Loucy (cell line): Measurements from ENCODE around the gene PDE3B.
"Not testable (repeated sequence)": the region's sequence is repeated elsewhere in the genome, so short reads cannot be mapped to it uniquely, and the experiment has no call there.

Experiments used
- H2AFZ ChIP-seq: fragments of 200-600 bp; sonication (generic); 2 replicates; pipeline ENCODE4 v1.6.0; 2016; ENCODE audit warnings: antibody characterized with exemption, mild to moderate bottlenecking, low read length, moderate library complexity
- H3F3A ChIP-seq: fragments of 200-600 bp; 2 replicates; pipeline ENCODE4 v1.6.0; 2016; ENCODE audit warnings: antibody characterized with exemption, low read depth, mild to moderate bottlenecking
- H3K27me3 ChIP-seq: fragments of 200-600 bp; sonication (generic); 2 replicates; pipeline ENCODE4 v1.6.1; 2014; ENCODE audit warnings: low read length, mild to moderate bottlenecking; ENCODE audit not compliant: insufficient read depth, poor library complexity, severe bottlenecking
- H3K36me3 ChIP-seq: fragments of 200-600 bp; sonication (generic); 2 replicates; pipeline ENCODE4 v1.6.1; 2016; ENCODE audit warnings: low read length; ENCODE audit not compliant: insufficient read depth
- H3K4me1 ChIP-seq: fragments of 200-600 bp; sonication (generic); 2 replicates; pipeline ENCODE4 v1.5.1; 2014; ENCODE audit warnings: low read length, mild to moderate bottlenecking; ENCODE audit not compliant: insufficient read depth, poor library complexity, severe bottlenecking
- H3K4me2 ChIP-seq: fragments of 200-600 bp; sonication (generic); 2 replicates; pipeline ENCODE4 v1.6.0; 2014; ENCODE audit warnings: antibody characterized with exemption, low read length, low read depth, mild to moderate bottlenecking; ENCODE audit not compliant: poor library complexity, severe bottlenecking
- H3K4me3 ChIP-seq: fragments of 200-600 bp; sonication (generic); 2 replicates; pipeline ENCODE4 v1.5.1; 2014; ENCODE audit warnings: low read length, mild to moderate bottlenecking, mixed read lengths; ENCODE audit not compliant: poor library complexity, severe bottlenecking
- H3K79me2 ChIP-seq: fragments of 200-600 bp; sonication (generic); 2 replicates; pipeline ENCODE4 v1.6.1; 2014; ENCODE audit warnings: low read length; ENCODE audit not compliant: insufficient read depth
- H3K9ac ChIP-seq: fragments of 200-600 bp; sonication (generic); 2 replicates; pipeline ENCODE4 v1.6.0; 2014; ENCODE audit warnings: mild to moderate bottlenecking, low read depth, low read length, moderate library complexity; ENCODE audit not compliant: poor library complexity, severe bottlenecking
- H3K9me2 ChIP-seq: fragments of 200-600 bp; sonication (generic); replicated peaks from 2 replicates; pipeline ENCODE4 v1.6.1; 2016; ENCODE audit warnings: low read depth, low read length, mixed read lengths
- H3K9me3 ChIP-seq: fragments of 200-600 bp; sonication (generic); 2 replicates; pipeline ENCODE4 v1.6.1; 2014; ENCODE audit warnings: mild to moderate bottlenecking, antibody characterized with exemption, low read length, low read depth; ENCODE audit not compliant: insufficient read depth
- H4K20me1 ChIP-seq: fragments of 200-600 bp; sonication (generic); 2 replicates; pipeline ENCODE4 v1.6.0; 2014; ENCODE audit warnings: antibody characterized with exemption, low read length, mild to moderate bottlenecking; ENCODE audit not compliant: insufficient read depth, poor library complexity, severe bottlenecking
- EZH2phosphoT487 ChIP-seq: fragments of 200-600 bp; IDR thresholded peaks from 2 replicates; pipeline ENCODE4 v1.6.1; 2018; ENCODE audit warnings: antibody characterized with exemption, mild to moderate bottlenecking, moderate library complexity, borderline replicate concordance
- TF ChIP-seq, protein P1 (sequence below): fragments of 200-600 bp; sonication (generic); conservative IDR thresholded peaks from 2 replicates; pipeline ENCODE4 v1.5.1; 2014; ENCODE audit warnings: mild to moderate bottlenecking, antibody characterized with exemption, low read length

Gene PDE3B

DNA sequence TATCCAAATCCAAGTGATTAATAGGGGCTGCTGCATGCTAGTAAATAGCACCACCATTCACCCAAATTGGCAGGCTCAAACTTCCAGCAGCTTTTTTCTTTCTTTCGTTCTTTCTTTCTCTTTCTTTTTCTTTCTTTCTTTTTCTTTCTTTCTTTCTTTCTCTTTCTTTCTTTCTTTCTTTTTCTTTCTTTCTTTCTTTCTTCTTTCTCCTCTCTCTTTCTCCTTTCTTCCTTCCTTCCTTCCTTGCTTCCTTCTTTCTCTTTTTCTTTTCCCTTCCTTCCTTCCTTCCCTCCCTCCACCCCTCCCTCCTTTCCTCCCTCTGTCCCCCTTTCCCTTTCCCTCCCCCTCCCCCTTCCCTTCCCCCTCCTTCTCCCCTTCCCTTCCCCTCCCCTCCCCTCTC is 81.5 kb downstream of the PDE3B start:
- Histone ChIP-seq H3K27me3 (no peaks in the 10 kb centered on the region), H3K9me3 (no peaks in the 10 kb centered on the region), H3K4me1 (peaks cover 10% of the 10 kb centered on the region), H3K4me2 (no peak overlapping the region), H2AFZ (no peak overlapping the region), H3K4me3 (no peak overlapping the region), H3K36me3 (no peaks in the 10 kb centered on the region), H3K9me2 (no peaks in the 10 kb centered on the region), H3F3A (no peaks in the 10 kb centered on the region), H3K79me2 (peaks cover 53% of the 10 kb centered on the region), H4K20me1 (peaks cover 6% of the 10 kb centered on the region), H3K9ac (no peak overlapping the region)
- no peak for TF ChIP-seq EZH2phosphoT487
- TF ChIP-seq, protein P1, sequence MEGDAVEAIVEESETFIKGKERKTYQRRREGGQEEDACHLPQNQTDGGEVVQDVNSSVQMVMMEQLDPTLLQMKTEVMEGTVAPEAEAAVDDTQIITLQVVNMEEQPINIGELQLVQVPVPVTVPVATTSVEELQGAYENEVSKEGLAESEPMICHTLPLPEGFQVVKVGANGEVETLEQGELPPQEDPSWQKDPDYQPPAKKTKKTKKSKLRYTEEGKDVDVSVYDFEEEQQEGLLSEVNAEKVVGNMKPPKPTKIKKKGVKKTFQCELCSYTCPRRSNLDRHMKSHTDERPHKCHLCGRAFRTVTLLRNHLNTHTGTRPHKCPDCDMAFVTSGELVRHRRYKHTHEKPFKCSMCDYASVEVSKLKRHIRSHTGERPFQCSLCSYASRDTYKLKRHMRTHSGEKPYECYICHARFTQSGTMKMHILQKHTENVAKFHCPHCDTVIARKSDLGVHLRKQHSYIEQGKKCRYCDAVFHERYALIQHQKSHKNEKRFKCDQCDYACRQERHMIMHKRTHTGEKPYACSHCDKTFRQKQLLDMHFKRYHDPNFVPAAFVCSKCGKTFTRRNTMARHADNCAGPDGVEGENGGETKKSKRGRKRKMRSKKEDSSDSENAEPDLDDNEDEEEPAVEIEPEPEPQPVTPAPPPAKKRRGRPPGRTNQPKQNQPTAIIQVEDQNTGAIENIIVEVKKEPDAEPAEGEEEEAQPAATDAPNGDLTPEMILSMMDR = no peak

DNA sequence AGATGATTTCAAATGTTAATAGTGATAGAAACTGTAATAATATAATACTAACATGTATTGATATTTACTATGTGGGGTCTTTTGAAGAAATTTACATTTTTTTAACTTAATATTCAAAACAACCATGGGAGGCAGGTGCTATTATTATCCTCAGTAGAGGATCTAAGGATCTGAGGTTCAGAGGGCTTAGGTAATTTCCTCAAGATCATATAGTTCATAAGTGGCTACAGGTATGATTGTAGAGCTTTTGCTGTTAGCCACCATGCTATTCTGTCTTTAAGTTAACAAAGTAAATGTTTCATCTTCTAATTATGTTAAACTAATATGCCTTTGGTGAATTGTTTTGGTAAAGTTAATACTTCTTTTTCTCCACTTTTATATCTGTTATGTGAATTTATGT is 83.6 kb downstream of the PDE3B start:
- Histone ChIP-seq H2AFZ (no peak overlapping the region), H3K9ac (no peak overlapping the region), H4K20me1 (peaks cover 6% of the 10 kb centered on the region), H3K9me3 (no peaks in the 10 kb centered on the region), H3K4me2 (no peak overlapping the region), H3F3A (no peaks in the 10 kb centered on the region), H3K4me1 (peaks cover 13% of the 10 kb centered on the region), H3K27me3 (no peaks in the 10 kb centered on the region), H3K4me3 (no peak overlapping the region), H3K79me2 (peaks cover 68% of the 10 kb centered on the region), H3K9me2 (no peaks in the 10 kb centered on the region), H3K36me3 (no peaks in the 10 kb centered on the region)
- TF ChIP-seq, protein P1 = no peak
- no peak for TF ChIP-seq EZH2phosphoT487

DNA sequence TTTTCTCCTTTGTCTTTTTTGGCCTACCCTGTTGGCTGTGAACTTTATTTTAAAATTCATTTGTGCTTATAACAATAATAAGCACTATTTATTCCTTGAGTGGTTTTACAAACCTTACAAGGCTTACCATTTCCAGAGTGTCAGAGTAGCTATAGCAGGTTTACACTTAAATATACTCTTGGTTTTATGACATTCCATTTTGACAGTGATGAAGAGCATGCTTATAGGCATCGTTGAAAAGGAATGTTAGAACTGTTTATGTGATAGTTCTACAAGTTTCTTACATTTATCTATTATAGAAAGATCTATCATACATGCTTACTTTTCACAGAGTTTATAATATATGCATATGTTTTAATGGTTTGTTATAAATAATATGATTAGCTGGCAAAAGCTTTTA is 84.1 kb downstream of the PDE3B start:
- Histone ChIP-seq H3K4me3 (no peak overlapping the region), H3F3A (no peaks in the 10 kb centered on the region), H3K9me2 (no peaks in the 10 kb centered on the region), H4K20me1 (peaks cover 6% of the 10 kb centered on the region), H3K9me3 (no peaks in the 10 kb centered on the region), H3K36me3 (no peaks in the 10 kb centered on the region), H3K9ac (no peak overlapping the region), H3K27me3 (no peaks in the 10 kb centered on the region), H3K4me1 (peaks cover 18% of the 10 kb centered on the region), H2AFZ (no peak overlapping the region), H3K79me2 (peaks cover 73% of the 10 kb centered on the region), H3K4me2 (no peak overlapping the region)
- TF ChIP-seq, protein P1 = no peak
- TF ChIP-seq EZH2phosphoT487 = no peak

DNA sequence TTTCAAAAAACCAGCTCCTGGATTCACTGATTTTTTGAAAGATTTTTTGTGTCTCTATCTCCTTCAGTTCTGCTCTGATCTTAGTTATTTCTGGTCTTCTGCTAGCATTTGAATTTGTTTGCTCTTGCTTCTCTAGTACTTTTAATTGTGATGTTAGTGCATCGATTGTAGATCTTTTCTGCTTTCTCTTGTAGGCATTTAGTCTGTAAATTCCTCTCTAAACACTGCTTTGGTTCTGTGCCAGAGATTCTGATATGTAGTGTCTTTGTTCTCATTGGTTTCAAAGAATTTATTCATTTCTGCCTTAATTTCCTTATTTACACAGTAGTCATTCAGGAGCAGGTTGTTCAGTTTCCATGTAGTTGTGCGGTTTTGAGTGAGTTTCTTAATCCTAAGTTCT is 96.9 kb downstream of the PDE3B start:
- not testable (repeated sequence) for H4K20me1 ChIP-seq, H3K4me3 ChIP-seq, H3K9me2 ChIP-seq, H3K9ac ChIP-seq, H2AFZ ChIP-seq, H3F3A ChIP-seq, H3K36me3 ChIP-seq, H3K27me3 ChIP-seq, H3K9me3 ChIP-seq, H3K4me2 ChIP-seq, H3K4me1 ChIP-seq
- H3K79me2 ChIP-seq = peaks cover 81% of the 10 kb centered on the region
